ENCODE results near the gene PDXP.
"Not testable (repeated sequence)": the region's sequence is repeated elsewhere in the genome, so short reads cannot be mapped to it uniquely, and the experiment has no call there.

Gene PDXP

DNA sequence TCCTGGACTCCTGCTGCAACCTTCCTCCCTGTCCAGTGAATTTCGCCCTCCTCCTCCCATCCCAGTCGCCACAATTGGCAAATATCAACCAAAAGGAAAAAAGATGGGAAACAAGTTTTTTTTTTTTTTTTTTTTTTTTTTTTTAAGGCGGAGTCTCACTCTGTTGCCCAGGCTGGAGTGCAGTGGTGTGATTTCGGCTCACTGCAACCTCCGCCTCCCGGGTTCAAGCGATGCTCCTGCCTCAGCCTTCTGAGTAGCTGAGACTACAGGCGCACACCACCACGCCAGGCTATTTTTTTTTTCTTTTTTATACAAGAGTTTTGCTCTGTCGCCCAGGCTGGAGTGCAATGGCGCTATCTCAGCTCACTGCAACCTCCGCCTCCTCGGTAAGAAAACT lies 37.7 kb downstream of the PDXP start:
- DNase-seq, result not testable (repeated sequence)

DNA sequence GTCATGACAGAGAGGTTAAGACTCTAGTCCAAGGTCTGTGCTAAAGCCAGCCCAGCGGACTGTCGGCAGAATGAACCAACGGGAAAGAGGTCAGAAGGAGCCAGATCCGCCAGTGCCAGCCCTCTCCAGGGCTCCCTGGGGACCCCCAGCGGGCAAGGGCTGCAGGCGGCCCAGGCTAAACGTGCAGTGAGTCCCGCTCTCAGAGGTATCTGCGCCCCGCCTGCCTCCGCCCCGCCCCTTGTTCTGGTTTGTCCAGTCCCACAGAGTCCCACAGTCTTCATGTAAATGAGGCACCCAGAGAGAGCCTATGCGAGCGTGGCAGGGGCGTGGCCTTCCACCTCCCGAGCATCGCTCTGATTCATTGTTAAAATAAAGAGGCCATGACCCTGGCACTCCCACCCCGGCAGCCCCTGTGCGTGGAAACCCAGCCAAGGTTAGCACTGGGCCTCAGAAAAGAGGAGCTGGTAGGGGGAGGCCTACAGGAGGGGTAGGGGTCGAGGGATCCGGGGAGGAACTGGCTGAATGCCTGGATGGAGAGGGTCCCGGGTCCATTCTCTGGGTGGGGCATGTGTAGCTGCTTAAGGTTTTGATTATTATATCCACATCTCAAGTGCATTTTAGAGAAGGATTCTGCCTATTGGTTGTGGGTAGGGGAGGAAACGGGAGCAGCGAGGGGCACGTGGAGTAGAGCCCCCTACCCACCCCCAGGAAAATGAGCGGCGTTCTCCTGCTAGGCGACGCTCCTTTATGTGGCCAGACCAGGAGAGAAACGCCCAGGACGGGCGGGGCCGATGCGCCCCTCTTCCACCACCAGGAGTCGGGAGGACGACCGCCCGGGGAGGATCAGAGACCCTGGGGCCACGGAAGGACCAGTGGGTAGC lies 38.4 kb downstream of the PDXP start, which contains the start of gene TRIOBP:
Gene TRIOBP, plus strand, starts transcription at position 392 of the 881 bp plus-strand sequence. CDS start 4,318 bp downstream, outside the sequence.
- DNase-seq, result peak in 54 of 56 donors; percentile 5 to 91 (median 66)

DNA sequence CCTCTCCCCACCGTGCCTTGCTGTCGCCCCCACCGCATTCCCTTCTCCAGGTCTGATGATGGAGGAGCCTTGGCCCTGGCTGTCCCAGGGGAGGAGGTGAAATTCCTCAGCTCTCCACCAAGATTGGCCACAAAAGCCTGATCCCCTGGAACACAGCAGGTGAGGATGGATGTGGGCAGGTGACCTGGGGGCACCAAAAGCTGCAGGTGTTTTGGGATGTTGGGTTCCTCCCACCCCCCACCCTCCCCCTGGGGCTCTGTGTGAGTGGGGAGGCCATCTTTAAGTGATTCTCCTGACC lies 39.0 kb downstream of the PDXP start:
- DNase-seq, result no peak

DNA sequence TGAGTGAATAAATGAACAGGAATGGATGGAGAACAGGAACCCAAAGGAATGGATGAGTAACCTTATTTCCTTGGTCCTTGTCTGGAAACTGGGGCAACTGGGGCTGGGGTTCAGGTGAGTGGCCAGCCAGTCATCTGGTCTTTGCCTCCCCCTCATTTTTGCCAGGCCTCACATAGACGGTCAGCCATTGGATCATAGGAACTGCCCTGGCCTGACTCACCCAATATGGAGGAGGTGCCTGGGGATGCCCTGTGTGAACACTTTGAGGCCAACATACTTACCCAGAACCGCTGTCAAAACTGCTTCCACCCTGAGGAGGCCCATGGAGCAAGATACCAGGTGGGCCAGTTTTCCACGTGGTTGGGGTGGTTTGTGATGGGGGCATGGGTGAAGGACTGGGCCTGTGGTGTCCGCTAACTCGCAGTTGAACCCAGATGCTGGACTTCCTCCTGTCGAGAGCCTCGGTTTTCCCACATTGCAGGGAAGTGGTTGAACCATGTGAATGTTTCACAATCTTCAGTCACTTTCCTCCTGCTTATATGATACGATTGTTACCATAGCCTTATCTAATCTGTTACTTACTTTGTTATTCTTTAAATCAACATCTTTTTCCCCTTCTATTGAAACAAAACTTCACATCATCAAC lies 42.7 kb downstream of the PDXP start:
- DNase-seq, result peak in 5 of 56 donors; percentile 6 to 13 (median 6)

DNA sequence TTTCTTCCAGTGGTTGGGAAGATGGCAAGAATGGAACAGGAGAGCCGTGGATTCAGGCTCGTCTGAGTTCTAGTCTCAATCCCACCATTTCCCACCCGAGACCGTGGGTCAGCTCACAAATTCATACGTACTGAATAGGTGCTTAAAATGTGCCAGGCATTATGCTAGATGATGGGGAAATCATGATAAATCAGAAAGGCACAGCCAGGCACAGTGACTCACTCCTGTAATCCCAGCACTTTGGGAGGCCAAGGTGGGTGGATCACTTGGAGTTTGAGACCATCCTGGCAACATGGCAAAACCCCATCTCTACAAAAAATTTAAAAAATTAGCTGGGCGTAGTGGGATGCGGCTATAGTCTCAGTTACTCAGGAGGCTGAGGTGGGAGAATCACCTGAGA lies 45.4 kb downstream of the PDXP start:
- DNase-seq, result no peak

DNA sequence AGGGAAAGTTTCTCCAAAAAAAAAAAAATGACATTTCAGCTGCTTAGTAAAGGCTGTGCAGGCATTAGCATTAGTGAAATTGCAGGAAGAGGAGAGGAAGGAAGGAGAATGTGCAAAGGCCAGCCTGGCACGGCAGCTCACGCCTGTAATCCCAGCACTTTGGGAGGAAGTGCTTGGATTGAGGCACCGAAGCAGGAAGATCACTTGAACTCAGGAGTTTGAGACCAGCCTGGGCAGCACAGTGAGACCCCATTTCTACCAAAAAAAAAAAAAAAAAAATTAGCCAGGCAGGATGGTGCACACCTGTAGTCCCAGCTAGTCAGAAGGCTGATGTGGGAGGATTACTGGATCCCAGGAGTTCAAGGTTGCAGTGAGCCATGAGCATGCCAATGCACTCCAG lies 46.1 kb downstream of the PDXP start:
- no peak for DNase-seq

DNA sequence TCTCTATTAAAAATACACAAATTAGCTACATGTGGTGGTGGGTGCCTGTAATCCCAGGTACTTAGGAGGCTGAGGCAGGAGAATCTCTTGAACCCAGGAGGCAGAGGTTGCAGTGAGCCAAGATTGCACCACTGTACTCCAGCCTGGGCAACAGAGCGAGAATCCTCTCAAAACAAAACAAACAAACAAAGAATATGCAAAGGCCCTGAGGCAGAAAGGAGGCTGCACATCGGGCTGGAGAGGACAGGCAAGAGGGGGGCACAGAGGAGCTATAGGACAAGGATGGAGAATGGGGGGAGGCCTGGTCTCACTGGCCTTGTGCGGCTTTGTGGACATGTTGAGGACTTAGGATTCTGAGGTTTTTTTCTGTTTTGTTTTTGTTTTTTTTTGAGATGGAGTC lies 46.7 kb downstream of the PDXP start:
- DNase-seq, result no peak

DNA sequence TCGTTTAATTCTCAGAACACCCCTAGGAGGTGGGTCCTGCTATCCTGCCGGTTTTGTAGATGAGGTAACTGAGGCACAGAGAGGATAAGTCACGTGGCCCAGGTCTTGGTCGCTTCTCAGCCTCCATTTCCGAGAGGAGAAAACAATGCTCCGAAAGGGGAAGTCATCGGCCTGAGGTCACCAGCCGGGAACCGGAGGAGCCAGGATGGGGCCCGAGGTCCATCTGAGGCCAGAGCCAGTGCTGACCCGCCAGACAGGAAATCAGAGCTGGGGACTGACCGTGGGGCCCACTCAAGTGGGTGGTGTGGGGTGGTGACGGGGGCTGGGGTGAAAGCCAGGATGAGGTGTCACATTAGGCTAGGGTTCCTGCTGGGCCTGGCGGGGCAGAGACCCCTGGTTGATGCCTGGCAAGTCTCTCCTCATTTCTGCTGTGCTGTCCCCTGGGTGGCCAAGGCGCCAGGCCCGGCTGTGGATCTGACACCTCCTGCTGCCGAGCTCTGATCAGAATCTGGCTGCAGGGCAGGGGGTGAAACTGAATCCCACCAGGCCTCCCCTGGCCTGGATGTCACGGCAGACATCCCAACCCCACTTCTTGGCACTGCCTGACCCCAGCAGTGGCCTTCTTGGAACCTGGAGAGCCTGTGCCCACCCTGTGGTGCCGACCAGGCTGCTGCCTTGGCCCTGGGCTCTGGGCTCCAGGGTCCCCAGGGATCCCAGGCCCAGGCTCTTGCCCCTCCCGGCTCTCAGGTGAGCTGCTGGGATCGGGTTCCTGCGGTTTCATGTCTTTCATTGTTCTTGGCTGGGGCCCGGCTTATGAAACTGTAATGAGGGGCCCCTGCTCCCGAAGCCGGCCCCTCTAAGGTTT lies 50.3 kb downstream of the PDXP start:
- DNase-seq, result peak in 7 of 56 donors; percentile 3 to 20 (median 11)

DNA sequence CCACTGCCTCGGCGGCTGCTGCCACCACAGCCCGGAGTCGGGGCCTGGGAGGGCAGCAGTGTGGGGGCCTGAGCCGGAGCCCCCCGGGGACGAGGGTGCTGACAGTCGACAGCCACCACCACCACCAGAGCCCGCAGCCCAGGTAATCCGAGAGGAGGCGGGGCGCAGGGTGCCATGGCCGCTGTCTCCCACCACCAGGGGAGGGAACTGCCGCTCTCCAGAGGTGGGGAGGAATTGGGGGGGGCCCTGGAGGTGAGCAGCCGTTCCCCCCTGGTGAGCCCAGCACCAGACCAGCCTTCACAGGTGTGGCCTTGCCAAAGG lies 50.9 kb downstream of the PDXP start:
- no peak for DNase-seq

DNA sequence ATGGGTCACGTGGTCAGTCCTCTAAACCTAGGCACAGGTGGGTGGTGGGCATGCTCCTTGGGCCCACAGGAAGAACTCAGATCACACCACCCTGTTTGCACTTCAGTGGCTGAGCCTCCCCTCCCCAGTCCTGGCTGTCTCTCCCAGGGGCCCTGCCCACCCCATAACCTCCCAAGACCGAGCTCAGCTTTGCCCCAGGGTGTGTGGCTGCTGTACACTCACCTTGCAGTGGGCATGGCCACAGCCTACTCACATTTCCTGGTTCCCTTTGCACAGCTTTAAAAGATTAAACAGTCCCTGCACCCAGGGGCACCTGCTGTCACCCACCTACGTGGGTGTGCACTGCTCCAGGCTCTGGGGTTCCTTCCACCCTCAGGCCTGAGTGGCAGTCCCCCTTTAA lies 52.2 kb downstream of the PDXP start:
- no peak for DNase-seq

DNA sequence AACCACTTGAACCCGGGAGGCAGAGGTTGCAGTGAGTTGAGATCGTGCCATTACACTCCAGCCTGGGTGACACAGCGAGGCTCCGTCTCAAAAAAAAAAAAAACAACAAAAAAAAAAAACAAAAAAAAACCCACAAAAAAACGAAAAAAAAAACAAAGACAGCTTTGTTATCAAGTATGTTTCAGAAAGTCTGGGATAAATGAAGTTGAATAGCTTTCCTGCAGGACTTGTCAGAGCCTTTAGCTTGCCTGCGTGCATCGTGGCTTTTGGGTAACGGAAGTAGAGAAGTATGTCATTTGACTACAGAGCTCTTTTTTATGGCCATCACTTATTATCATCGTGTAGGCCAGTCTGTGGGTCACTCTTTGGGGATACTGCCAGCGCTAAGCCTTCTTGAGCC lies 53.0 kb downstream of the PDXP start:
- no peak for DNase-seq

DNA sequence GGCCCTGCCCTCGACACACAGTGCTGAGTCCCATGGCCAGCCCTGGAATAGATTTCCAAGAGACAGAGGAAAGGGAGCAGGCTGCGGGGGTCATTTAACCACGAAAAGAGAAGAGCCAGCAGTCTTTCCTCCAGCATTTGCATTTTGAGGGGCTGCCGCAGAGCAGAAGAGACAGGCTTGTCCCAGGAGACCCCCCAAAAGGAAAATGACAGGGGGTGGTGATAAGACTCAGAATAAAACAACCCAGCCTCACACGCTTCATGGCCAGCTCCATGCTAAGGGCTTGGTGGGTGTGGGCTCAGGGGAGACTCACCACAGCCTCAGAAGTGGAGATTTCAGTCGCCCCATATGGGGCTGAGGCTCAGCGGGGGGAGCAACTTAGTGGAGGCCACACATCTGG lies 55.2 kb downstream of the PDXP start:
- DNase-seq, result no peak

DNA sequence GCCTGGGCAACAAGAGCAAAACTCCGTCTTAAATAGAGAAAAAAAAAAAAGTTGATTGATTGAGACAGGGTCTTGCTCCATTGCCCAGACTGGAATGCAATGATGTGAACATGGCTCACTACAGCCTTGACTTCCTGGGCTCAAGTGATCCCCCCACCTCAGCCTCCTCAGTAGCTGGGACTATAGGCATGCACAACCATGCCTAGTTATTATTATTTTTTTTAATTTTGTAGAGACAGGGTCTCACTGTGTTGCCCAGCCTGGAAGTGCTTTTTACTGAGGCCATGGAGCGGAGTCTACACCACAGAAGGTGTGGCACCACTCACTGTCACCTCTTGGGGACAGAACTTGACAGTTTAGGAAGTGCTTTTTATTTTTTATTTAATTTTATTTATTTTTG lies 56.1 kb downstream of the PDXP start:
- no peak for DNase-seq

DNA sequence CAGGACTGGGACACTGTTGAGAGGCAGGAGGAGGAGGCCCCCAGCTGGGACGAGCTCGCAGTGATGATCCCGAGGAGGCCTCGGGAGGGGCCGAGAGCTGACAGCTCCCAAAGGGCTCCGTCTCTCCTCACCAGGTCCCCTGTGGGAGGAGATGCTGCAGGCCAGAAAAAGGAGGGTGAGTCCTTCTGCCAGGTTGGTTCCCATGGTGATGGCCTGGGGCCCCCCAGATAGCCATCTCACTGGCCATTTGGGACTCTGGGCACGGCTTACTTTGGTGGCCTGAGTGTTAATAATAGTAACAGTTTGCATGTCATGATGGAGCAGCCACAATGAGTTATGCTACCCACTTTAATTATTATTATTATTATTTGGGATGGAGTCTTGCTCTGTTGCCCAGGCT lies 57.2 kb downstream of the PDXP start:
- no peak for DNase-seq

All from nucleus accumbens (tissue), 56 donors.